Fibroblast of peridontal ligament (primary cell): ENCODE measurements around the gene SDC1.

Experiments
- DNase-seq: peaks from one replicate; pipeline ENCODE4 v3.0.0-alpha.2; 2010; ENCODE audit errors: extremely low read depth

Gene SDC1

GRCh38 chr2:20170704-20171250, 54.2 kb downstream of the SDC1 start:
- no peak for DNase-seq

GRCh38 chr2:20169796-20170703, 54.9 kb downstream of the SDC1 start:
- no peak for DNase-seq

- no peak for DNase-seq
Observed at GRCh38 chr2:20168727-20169696, 55.9 kb downstream of the SDC1 start.

- DNase-seq, result no peak
Observed at GRCh38 chr2:20168048-20168726, 56.7 kb downstream of the SDC1 start.

- no peak for DNase-seq
Observed at GRCh38 chr2:20167356-20167755, 57.6 kb downstream of the SDC1 start.

GRCh38 chr2:20165677-20166509, 59.0 kb downstream of the SDC1 start:
- DNase-seq, result no peak

- DNase-seq, result peak; percentile 28
Observed at GRCh38 chr2:20164734-20165478, 60.0 kb downstream of the SDC1 start.

GRCh38 chr2:20164061-20164733, 60.7 kb downstream of the SDC1 start:
- DNase-seq, result no peak

GRCh38 chr2:20159411-20160070, 65.4 kb downstream of the SDC1 start:
- peak; percentile 48 for DNase-seq

- peak; percentile 54 for DNase-seq
Observed at GRCh38 chr2:20157193-20157891, 67.6 kb downstream of the SDC1 start.

- no peak for DNase-seq
Observed at GRCh38 chr2:20156836-20157192, 68.1 kb downstream of the SDC1 start.

GRCh38 chr2:20156076-20156759, 68.7 kb downstream of the SDC1 start:
- DNase-seq, result no peak

GRCh38 chr2:20153131-20153851, 71.6 kb downstream of the SDC1 start:
- no peak for DNase-seq

- no peak for DNase-seq
Observed at GRCh38 chr2:20150806-20151571, 73.9 kb downstream of the SDC1 start.
